ENCODE results near the gene CDK19. TPM values are rescaled to one million over a fixed set of nuclear protein-coding genes. Genes with fewer than 3 reads are reported as not detected.

The CDK19 gene
- total and polyA plus RNA-seq, 10 of the 15 experiments (the other 5 are each of a cell fraction or from before 2014, with no cell fraction given): 4.6 to 21.4 (median 12.4) TPM

- H3K4me1 ChIP-seq (ENCODE audit: control insufficient read depth, insufficient read depth, low read length): no peaks in the 10 kb centered on the region
- H3K36me3 ChIP-seq (ENCODE audit: control insufficient read depth in 2 of 2, insufficient read depth in 2 of 2, low read length in 1 of 2): no peaks in the 10 kb centered on the region
- no peak overlapping the region for H3K4me2 ChIP-seq (ENCODE audit: control insufficient read depth, insufficient read depth)
- CTCF ChIA-PET: interaction anchor here (0.6 to 0.8 kb wide), 2 partner anchors 25 to 123 kb away, joined by 3 read pairs; no protein-coding TSS in a partner anchor
- no peaks in the 10 kb centered on the region for H3K27me3 ChIP-seq (replicated peaks in 1 of 2; ENCODE audit: control insufficient read depth in 2 of 2, insufficient read depth in 2 of 2, low read length in 1 of 2)
- no peak overlapping the region for H3K27ac ChIP-seq (ENCODE audit: control insufficient read depth, insufficient read depth)
- no peak overlapping the region for H2AFZ ChIP-seq (ENCODE audit: control insufficient read depth, low read depth, low read length)
- SMC1A ChIA-PET (ENCODE audit: uncharacterized antibody, unreplicated experiment): no interaction called here
- DNase-seq (ENCODE audit: low read depth, low spot score) (no peak), FAIRE-seq (no peak), ATAC-seq (no peak)
- WGBS (ENCODE audit: insufficient coverage, insufficient replicate concordance, low lambda C conversion rate, missing lambda C conversion rate): 55% methylated on average over 3 of the region's 3 CpGs
- H3K4me3 ChIP-seq: no peak overlapping the region
- TF ChIP-seq ZNF592 (IDR thresholded peaks at IDR 0.05) (peak; percentile 63; the same call in 1 of the 2 replicates), PAX8 (IDR thresholded peaks at IDR 0.05) (no peak), ZNF687 (IDR thresholded peaks at IDR 0.05) (0 out of 2 replicates have a peak, but pooled peaks have one; percentile 45)
- H3K79me2 ChIP-seq (ENCODE audit: control insufficient read depth, insufficient read depth, low read length): no peaks in the 10 kb centered on the region
- RAD21 ChIA-PET (ENCODE audit: unreplicated experiment): no interaction called here
- no peak overlapping the region for H3K9ac ChIP-seq (ENCODE audit: control insufficient read depth, insufficient read depth, low read length)
- no TSS peak for BruUV-seq (replicated peaks)
- in situ Hi-C loops (cut with MboI): no loop called here
- no peaks in the 10 kb centered on the region for H4K20me1 ChIP-seq (ENCODE audit: control insufficient read depth, insufficient read depth)
- POLR2A ChIA-PET: no interaction called here
- no peaks in the 10 kb centered on the region for H3K9me3 ChIP-seq (replicated peaks; ENCODE audit: control insufficient read depth, insufficient read depth, low read length)
- intact Hi-C loops (cut with micrococcal nuclease; ENCODE audit: unreplicated experiment): no loop called here
Measured at GRCh38 chr6:110574817-110575216, 240.5 kb downstream of the CDK19 start.

Data from GM12878 (cell line).